Mucosa of descending colon (tissue), 3 donors: ENCODE measurements around the gene URI1. TPM values are rescaled to one million over a fixed set of nuclear protein-coding genes. Genes with fewer than 3 reads are reported as not detected.

Experiments
- ATAC-seq: fragments of 200-7000 bp; cut with Tn5 transposase; one replicate; pipeline ENCODE4 v1.9.1; 2020; ENCODE audit warnings: mild to moderate bottlenecking, moderate library complexity
- DNase-seq, 3 donors: peaks; one replicate each; pipeline ENCODE4 v3.0.0-alpha.2; 2020
- H3K36me3 ChIP-seq: fragments of 200-600 bp; one replicate; pipeline ENCODE4 v1.8.0; 2021; ENCODE audit warnings: low read depth, mild to moderate bottlenecking
- H3K4me1 ChIP-seq: fragments of 200-600 bp; one replicate; pipeline ENCODE4 v1.8.0; 2021; ENCODE audit warnings: low read depth, mild to moderate bottlenecking
- H3K4me3 ChIP-seq: fragments of 200-600 bp; one replicate; pipeline ENCODE4 v1.8.0; 2021; ENCODE audit warnings: mild to moderate bottlenecking
- H3K9me3 ChIP-seq: fragments of 200-600 bp; one replicate; pipeline ENCODE4 v1.8.0; 2021; ENCODE audit warnings: mild to moderate bottlenecking
- CTCF ChIP-seq: fragments of 200-600 bp; IDR thresholded peaks from one replicate; pipeline ENCODE4 v1.8.0; 2022; ENCODE audit warnings: antibody characterized with exemption, mild to moderate bottlenecking
- intact Hi-C, 2 donors: fragments of 100-400 bp; cut with DNase I in 1 of 2; cut with micrococcal nuclease in 1 of 2; formaldehyde crosslinking; loops; one replicate each; pipeline versions ENCODE4 v1.11.0 to v1.11.1; 2022; cut with DNase I, micrococcal nuclease
- total RNA-seq, 3 donors: library from RNA; stranded (reverse); fragmentation: NEBNext Ultra II Directional in 2 of 3; extraction: Animal tissue kit (Norgen Biotek cat#: 25700) in 2 of 3; gene quantifications; one replicate each; pipeline versions ENCODE4 v1.2.1 to v1.2.4, GENCODE V29; 2021 to 2023
- donor health status: DM: no; HTN: no; CAD: no; lungs with moderate emphysema.
- donor health status: DM: no; HTN: no; CAD: no.
- donor health status: DM: no; HTN: yes; CAD: no.

Gene URI1
- total RNA-seq, 3 donors from 2014 or later: 40.0 to 65.5 (median 43.4) TPM

- DNase-seq: no peak
- no peak for TF ChIP-seq CTCF
- H3K4me1 ChIP-seq: no peaks in the 10 kb centered on the region
- ATAC-seq: no peak
- H3K36me3 ChIP-seq: no peaks in the 10 kb centered on the region
- H3K9me3 ChIP-seq: no peaks in the 10 kb centered on the region
- intact Hi-C loops: no loop called here
- no peak overlapping the region for H3K4me3 ChIP-seq
Measured at GRCh38 chr19:29923653-29924052, 18.4 kb upstream of the URI1 start.

DNA sequence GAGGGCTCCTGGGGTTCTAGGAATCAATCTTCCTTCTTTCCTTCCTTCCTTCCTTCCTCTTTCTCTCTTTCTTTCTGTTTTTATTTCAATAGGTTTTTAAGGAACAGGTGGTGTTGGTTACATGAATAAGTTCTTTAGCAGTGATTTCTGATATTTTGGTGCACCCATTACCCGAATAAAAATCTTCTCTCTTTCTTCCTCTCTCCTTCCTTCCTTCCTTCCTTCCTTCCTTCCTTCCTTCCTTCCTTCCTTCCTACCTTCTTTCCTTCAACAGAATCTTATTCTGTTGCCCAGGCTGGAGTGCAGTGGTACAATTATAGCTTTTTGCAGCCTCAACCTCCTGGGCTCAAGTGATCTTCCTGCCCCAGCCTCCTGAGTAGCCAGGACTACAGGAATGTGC is 16.0 kb upstream of the URI1 start:
- DNase-seq (no peak), ATAC-seq (no peak)
- no peak for TF ChIP-seq CTCF
- no peak overlapping the region for H3K4me3 ChIP-seq
- no peaks in the 10 kb centered on the region for H3K36me3 ChIP-seq
- intact Hi-C loops: no loop called here
- no peaks in the 10 kb centered on the region for H3K9me3 ChIP-seq
- no peaks in the 10 kb centered on the region for H3K4me1 ChIP-seq

GRCh38 chr19:29926801-29927200 is 15.2 kb upstream of the URI1 start:
- ATAC-seq: no peak
- no peaks in the 10 kb centered on the region for H3K36me3 ChIP-seq
- H3K4me1 ChIP-seq: no peaks in the 10 kb centered on the region
- intact Hi-C loops: no loop called here
- no peaks in the 10 kb centered on the region for H3K9me3 ChIP-seq
- DNase-seq: no peak
- TF ChIP-seq CTCF: no peak
- H3K4me3 ChIP-seq: no peak overlapping the region

DNA sequence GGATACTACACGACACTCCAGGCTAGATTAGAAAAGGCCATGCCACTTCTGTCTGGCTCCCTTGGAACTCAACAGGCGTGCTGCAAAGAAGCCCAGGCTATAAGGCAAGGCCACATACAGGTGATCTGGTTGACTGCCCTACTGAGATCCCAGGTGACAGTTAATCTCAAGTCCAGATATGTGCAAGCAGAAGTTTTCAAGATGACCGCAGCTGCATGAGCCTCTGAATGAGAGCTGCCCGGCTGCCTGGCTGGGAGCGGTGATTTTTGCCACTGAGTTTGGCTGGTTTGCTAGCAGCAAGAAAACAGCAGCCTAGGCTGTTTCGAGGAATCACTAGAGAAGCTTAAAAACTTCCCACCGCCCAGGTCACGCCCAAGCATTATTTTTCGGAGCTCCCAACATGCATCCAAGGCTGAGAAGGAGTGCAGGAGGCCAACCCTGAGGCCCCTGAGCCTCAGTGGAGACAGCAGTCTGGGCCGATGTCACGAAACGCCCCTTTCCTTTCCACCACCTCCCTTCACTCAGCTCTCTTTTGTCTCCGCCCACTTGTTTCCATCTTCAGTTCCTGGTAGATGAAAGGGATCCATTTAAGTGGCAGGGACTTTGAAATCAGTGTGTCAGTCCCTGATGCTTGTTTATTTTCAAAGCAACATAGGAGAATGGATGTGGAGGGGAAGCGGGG is 14.0 kb upstream of the URI1 start:
- DNase-seq (no peak), ATAC-seq (no peak)
- no peak overlapping the region for H3K4me3 ChIP-seq
- H3K4me1 ChIP-seq: no peaks in the 10 kb centered on the region
- H3K9me3 ChIP-seq: no peaks in the 10 kb centered on the region
- no peaks in the 10 kb centered on the region for H3K36me3 ChIP-seq
- intact Hi-C loops: no loop called here
- TF ChIP-seq CTCF: no peak

DNA sequence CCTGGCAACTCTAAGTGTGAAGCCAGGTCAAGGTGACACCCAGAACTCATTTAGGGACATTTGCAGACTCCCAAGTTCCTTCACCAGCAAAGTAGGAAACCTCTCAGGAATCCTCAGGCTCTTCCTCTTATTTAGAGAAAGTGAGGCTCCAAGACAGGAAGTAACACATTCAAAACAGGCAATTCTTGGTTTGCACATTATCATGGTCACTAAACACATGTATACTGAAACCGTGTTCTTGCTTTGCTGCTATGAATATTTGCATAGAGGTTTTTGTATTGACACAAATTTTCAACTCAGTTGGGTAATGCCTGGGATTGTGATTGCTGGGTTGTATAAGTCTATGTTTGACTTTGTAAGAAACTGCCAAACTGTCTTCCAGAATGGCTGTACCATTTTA is 13.2 kb upstream of the URI1 start:
- H3K4me3 ChIP-seq: no peak overlapping the region
- no peak for TF ChIP-seq CTCF
- ATAC-seq (no peak), DNase-seq (no peak)
- no peaks in the 10 kb centered on the region for H3K4me1 ChIP-seq
- no peaks in the 10 kb centered on the region for H3K36me3 ChIP-seq
- no peaks in the 10 kb centered on the region for H3K9me3 ChIP-seq
- intact Hi-C loops: no loop called here

DNA sequence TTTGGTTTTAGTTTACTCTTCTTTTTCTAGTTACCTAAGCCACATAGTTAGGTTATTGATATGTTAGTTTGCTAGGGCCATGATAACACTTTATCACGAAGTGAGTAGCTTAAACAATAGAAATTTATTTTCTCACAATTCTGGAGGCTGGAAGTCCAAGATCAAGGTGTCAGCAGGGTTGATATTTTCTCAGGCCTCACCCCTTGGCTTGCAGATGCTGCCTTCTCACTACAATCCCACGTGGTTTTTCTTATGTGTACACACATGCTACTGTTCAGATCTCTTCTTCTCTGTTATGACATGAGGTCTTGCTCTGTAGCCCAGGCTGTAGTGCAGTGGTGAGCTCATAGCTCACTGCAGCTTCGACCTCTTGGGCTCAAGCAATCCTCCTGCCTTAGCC is 7.8 kb upstream of the URI1 start:
- intact Hi-C loops: no loop called here
- no peak for ATAC-seq
- no peak for DNase-seq
- Histone ChIP-seq H3K4me3 (no peak overlapping the region), H3K36me3 (no peaks in the 10 kb centered on the region), H3K9me3 (peaks cover 15% of the 10 kb centered on the region), H3K4me1 (no peaks in the 10 kb centered on the region)
- no peak for TF ChIP-seq CTCF
